Skin epidermis (tissue), 12 donors: ENCODE measurements around the gene LYZL6.
"Not testable (repeated sequence)": the region's sequence is repeated elsewhere in the genome, so short reads cannot be mapped to it uniquely, and the experiment has no call there.

ENCODE experiments used
- H3K27ac ChIP-seq, 21 experiments: fragments of 200-600 bp; sonication (generic) in 11 of 21; one replicate each; pipeline ENCODE4 v1.5.0; 2020; ENCODE audit warnings: mild to moderate bottlenecking in 3 of 21, inconsistent platforms in 2 of 21, moderate library complexity in 2 of 21
- H3K4me3 ChIP-seq, 7 experiments: fragments of 200-600 bp; sonication (generic) in 2 of 7; one replicate each; pipeline ENCODE4 v1.5.0; 2020; ENCODE audit warnings: inconsistent platforms in 2 of 7, mild to moderate bottlenecking in 2 of 7, moderate library complexity in 1 of 7

Gene LYZL6

DNA sequence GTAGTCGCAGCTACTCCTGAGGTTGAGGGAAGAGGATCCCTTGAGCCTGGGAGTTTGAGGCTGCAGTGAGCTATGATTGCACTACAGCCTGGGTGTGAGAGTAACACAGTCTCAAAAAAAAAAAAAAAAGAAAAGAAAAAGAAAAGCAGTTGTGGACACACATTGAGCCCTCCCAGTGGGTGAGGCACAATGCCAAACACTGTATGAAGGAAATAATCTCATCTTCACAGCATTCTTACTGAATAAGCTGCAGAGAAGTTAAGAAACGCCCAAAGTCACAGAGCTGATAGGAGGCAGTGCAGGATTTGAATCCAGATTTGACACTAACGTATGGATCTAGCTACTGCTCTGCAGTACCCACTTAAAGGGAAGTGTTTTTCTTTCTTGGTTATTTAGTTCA is 5.9 kb upstream of the LYZL6 start:
- H3K4me3 ChIP-seq, result no peak overlapping the region

DNA sequence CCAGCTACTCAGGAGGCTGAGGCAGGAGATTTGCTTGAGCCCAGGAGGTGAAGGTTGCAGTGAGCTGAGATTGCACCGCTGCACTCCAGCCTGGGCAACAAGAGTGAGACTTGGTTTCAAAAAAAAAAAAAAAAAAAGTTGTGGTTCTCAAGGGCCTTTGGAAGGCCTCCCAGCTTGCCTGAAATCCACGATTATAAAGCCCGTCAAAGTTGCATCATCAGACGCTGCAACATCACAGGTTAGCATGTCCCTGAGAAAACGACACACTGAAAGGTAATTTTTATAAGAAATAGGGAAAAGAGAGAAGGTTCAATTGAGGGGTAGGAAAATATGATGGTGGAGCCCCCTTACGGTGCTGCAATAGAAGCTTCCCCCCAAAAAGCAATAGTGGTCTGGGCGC is 4.6 kb upstream of the LYZL6 start:
- Histone ChIP-seq H3K4me3 (no peak overlapping the region), H3K27ac (no peak overlapping the region)

More for the DNA sequence above, 5.9 kb upstream of the LYZL6 start:
- no peak overlapping the region for H3K27ac ChIP-seq

DNA sequence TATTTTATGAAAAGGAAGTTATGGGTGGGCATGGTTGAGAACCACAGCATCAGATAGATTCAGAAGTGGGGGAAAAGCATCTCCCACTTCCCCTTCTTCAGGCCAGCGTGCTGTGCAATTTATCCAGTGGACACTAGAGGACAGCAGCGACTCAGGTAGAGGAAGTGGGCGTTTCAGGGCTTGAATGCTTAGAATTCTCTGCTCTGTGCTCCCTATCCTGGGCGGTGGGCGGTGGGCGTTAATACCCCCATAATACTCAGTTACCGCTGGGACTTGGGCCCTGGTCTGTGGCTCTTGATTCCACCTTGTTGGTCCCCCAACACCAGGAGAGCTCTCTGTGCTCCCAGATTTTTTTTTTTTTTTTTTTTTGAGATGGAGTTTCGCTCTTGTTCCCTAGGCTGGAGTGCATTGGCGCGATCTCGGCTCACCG is 3.7 kb upstream of the LYZL6 start:
- no peak overlapping the region for H3K4me3 ChIP-seq

DNA sequence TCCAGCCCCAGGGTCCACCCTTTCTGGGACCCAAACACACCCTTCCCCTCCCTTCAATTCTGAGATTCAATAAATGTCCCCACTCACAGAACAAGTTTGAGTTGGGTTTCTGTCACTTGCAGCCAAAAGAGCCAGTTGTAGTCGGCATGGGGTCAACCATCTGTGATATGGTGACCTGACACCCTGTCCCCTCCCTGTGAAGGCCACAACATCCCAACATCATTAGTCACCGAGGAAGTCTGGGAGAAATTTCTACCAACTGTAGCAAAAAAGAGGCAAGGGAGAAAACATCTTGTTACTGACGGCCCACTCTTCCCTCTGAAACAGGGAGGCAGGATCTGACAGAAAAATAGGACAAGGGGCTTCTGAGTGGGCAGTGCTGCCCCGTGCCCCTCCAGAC is 638 bp upstream of the LYZL6 start:
- Histone ChIP-seq H3K27ac (no peak overlapping the region), H3K4me3 (no peak overlapping the region)

More for the DNA sequence above, 3.7 kb upstream of the LYZL6 start:
- no peak overlapping the region for H3K27ac ChIP-seq

DNA sequence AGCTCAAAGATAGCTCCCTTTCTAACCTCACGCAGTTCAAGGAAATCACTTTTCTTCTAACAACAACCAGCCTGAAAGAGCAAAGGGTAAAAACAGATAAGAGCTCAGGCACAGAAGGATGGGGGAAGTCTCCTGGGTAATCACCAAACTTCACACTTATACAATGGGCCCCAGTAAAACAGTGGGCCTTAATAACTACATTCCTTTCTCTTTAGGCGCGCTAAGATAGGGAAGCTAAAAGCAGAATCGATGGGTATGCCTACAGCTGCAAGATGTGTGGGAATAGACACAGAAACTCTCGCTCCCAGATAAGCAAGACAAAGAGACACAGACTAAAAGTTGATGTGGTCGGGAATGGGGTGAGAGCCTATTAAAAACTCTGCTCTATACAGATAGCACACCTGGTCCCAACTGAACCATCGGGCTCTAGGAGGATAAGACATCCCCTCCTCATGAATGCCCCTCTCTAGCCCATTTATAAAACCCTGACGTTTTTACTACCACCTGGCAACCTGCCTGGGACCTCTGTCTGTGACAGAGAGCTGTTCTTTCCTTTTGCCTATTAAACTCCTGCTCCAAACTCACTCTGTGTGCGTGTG is 826 bp downstream of the LYZL6 start:
- H3K4me3 ChIP-seq, result no peak overlapping the region
- H3K27ac ChIP-seq, result no peak overlapping the region

DNA sequence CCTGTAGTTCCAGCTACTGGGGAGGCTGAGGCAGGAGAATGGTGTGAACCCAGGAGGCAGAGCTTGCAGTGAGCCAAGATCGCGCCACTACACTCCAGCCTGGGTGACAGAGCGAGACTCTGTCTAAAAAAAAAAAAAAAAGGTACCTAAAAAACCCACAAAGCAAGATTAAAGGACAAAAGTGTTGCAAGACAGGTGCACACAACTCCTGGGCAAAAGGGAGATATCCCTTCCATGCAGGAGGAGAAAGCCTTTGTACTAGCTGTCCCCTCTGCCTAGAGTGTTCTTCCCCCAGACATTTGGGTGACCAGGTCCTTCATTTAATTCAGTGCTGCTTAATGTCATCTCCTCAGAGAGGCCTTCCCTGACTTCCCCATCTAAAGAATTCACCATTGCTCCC is 5.0 kb downstream of the LYZL6 start:
- not testable (repeated sequence) for H3K4me3 ChIP-seq

DNA sequence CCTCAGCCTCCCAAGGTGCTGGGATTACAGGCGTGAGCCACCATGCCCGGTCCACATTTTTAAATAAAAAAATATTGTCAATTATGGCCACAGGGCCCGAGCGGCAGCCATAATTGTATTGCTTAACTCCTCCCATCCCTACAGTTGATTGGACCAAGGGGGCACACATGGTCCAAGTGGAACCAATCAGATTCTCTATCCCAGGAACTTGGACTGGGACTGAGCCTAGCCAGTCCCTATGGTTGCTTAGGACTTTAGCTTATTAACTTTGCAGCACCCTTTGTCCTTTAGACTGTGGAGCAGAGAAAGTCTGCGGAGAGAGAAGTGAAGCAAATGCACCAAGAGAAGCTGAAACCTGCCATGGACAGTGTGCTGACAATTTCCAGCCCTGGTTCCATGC is 7.5 kb downstream of the LYZL6 start:
- Histone ChIP-seq H3K27ac (no peak overlapping the region), H3K4me3 (no peak overlapping the region)

More for the DNA sequence above, 5.0 kb downstream of the LYZL6 start:
- H3K27ac ChIP-seq, result not testable (repeated sequence)

DNA sequence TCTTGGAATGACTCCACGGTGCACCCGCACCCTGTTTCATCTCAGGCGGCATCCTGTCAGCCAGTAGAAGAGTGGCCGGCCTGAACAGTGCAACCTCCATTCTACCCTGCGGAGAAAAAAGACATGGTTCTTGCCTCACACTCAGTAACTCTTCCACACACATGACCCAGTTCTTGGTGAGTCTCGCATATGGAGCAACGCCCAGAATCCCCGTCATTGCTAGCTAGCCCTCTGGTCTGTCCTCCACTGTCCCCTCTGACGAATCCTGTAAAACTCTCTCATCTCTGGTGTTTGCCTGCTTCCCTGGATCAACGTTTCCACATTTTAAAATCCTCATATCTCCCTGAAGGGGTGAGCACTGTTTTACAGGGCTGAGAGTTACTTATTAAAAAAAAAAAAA is 8.8 kb downstream of the LYZL6 start:
- H3K4me3 ChIP-seq, result no peak overlapping the region

DNA sequence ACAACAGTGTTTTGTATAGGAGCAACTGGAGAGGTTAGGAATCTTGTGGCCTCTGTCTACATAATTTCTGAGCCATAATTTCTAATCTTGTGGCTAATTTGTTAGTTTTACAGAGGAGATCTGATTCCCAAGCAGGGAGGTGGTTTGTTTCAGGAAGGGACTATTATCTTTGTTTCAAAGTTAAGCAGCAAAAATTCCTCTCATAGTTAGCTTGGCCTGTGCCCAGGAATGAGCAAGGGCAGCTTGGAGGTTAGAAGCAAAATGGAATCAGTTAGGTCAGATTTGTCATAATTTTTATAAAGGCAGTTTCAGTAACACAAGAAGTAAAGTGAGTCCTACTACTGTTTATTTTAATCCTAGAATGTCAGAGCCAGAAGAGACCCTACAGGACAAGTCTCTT is 10.9 kb downstream of the LYZL6 start:
- no peak overlapping the region for H3K27ac ChIP-seq
- no peak overlapping the region for H3K4me3 ChIP-seq

More for the DNA sequence above, 8.8 kb downstream of the LYZL6 start:
- H3K27ac ChIP-seq, result no peak overlapping the region

DNA sequence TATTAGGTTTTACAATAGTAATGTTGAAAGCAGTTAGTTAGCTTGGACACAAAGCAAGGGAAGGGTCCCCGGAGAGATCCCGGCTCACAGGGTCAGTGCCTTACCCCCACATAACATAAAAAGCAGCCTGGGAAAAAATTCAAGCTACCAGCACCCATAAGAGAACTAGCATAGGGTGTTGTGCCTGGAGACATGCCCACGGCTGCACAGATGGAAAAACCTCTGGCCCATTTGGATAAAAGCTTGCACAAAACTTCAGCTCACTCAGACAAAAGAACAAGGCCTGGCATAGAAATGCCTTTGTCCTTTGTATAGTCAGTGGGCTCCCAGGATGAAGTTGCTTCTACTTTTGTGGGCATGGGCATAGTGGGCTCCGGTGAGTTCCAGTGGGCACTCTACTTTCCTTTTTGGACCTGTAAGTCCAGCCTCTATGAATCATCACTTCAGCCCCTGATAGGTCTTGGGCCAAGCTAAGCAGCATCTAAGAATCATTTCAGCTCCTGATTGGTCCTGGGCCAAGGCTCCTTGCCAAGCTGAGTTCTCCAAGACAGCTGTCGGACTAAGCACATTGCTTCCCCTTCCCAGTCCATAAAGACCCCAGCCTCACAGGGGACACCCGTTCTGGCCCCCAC is 11.6 kb downstream of the LYZL6 start:
- Histone ChIP-seq H3K27ac (no peak overlapping the region), H3K4me3 (no peak overlapping the region)

DNA sequence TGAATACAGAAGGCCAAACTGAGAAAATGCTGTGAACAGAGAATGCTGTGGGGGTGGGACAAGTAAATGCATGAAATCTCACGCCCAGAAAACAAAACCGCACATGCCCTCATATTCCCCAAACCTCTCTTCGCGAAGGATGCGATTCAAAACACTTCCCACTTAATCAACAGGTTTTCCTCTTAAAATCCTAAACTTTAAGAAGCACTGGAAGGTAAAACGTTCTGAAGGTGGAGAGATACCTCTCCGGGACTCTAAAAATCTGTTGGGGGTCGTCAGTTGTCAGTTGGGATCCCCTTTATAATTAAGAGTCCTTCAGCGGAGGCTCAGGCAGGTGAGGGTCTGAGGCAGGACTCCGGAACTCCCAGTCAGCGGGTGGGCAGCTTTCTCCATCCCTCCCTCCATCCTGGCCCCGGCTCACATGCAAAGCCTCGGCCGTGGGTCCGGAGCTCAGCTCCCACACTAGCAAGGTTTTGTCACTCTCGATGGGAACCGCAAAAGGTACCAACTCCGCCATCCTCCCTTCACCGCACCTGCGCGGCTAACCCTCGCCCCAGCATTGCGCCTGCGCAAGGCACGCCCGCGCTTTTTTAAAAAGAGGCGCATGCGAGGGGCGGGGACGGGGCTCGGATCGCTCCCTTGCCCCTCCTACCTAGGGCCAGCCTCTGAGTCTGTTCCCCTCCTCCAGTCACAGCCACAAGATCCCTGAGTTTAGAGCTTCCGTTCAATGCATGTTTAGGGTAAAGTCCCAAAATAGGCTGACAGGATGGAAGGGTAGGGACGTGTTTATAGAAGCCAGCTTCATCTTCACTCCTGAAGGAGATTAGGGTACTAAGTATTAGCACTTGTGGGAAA is 13.1 kb downstream of the LYZL6 start, which contains the start of gene RDM1:
Gene RDM1 (minus strand): TSS at position 563 of the 855 bp plus-strand sequence. CDS start 46 bp downstream, at position 517.
- H3K4me3 ChIP-seq, result peak within 1 kb of the TSS; percentile 20 to 55 (median 32)
- no peak within 1 kb of the TSS for H3K27ac ChIP-seq

DNA sequence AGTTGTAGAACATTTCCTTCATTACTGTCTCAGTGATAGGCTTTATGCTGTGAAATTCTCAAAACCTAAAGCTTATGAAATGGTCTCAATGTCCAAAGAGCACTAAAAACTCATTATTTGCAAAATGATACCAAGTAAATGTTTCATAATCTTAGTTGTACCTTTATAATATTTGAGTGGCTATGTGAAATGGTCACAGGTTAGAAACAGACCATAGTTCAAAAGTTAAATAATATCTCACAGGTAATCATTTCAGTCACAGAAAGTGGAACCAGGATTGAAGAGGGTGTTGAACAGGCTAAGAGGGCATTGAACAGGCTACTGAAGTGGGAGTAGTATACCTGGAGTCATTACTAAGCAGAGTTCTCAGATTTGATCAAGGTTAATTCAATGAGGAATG is 15.8 kb downstream of the LYZL6 start:
- Histone ChIP-seq H3K27ac (no peak overlapping the region), H3K4me3 (no peak overlapping the region)

DNA sequence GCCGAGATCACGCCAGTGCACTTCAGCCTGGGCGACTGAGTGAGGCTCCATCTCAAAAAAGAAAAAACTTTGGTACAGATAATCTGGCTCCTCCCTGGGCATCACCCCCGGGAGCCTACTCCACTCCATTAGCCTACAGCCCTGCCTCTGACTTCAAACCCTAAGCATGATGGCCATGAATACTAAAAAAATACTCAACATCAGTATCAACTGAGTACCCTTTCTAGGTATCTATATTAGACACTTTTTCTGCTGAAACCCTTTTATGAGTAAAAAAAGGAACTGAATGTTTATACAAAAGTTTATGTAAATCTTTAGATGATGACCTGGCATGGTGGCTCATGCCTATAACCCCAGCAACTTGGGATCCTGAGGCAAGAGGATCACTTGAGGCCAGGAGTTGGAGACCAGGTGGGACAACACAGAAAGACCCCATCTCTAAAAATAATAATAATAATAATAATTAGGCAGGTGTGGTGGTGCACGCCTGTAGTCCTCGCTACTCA is 19.9 kb downstream of the LYZL6 start:
- Histone ChIP-seq H3K27ac (no peak overlapping the region), H3K4me3 (no peak overlapping the region)

DNA sequence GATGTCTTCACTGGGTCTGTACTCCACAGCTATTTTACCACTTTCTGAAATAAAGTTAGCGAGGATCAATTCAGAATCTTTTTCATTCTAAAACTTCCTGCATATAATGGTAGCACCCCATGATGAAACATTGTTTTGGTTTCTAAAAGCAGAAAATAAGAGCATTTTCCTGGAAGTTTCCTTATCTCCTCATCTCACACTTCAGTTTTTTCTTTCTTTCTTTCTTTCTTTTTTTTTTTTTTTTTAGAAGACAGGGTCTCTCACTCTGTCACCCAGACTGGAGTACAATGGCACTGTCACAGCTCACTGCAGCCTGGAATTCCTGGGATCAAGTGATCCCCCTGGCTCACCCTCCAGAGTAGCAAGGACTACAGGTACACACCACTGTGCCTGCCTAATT is 23.3 kb downstream of the LYZL6 start:
- no peak overlapping the region for H3K4me3 ChIP-seq
- H3K27ac ChIP-seq, result no peak overlapping the region

DNA sequence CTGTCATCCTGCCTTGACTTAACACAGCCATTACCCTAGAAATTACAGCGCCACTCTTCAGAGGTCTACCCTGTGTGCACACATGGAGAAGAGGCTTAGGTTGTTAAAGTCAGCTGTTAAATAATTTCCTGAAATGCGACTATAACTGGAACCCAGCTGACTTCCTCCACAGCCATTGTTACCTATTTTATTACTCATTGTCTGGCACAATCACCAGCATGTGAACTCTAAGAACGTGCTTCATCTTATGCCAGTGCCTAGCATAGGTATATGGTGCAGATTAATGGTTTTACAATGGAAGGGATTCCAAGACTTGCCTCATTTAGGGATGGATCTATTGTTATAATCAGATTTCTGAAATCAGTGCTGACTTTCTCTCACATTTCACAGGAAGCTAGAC is 24.8 kb downstream of the LYZL6 start:
- Histone ChIP-seq H3K27ac (no peak overlapping the region), H3K4me3 (no peak overlapping the region)

DNA sequence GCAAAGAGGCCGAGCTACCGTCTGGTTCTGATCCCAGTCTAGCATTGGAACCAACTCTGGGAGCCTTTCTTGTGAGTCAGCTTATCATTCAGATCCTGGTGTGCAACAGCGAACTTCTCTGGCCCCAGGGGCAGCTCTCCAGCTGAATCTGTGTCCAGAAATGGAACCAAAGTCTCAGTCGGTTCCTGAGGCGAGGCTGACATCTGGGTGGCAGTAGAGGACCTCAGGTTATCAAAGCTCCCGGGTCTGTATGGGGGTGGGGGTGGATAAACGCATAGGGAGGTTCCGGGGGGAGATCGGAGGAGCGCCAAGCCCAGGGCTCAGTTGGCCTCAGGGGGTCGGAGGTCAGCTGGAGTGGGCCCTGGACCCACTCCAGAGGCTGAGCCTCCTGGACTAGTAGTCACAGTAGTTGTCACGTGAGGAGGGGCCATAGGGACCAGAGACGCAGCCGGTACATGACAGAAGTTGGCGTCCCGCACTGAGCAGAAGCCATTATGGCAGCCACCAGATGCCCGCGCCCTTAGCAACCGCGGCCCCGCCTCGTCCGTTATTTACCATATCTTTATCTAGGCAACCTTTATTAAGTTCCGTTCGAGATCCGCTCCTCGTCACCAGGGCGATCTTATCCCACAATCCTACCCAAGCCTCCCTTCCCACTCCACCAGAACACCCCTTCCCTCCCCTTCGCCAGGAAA is 25.8 kb downstream of the LYZL6 start:
- Histone ChIP-seq H3K4me3 (no peak overlapping the region), H3K27ac (no peak overlapping the region)

DNA sequence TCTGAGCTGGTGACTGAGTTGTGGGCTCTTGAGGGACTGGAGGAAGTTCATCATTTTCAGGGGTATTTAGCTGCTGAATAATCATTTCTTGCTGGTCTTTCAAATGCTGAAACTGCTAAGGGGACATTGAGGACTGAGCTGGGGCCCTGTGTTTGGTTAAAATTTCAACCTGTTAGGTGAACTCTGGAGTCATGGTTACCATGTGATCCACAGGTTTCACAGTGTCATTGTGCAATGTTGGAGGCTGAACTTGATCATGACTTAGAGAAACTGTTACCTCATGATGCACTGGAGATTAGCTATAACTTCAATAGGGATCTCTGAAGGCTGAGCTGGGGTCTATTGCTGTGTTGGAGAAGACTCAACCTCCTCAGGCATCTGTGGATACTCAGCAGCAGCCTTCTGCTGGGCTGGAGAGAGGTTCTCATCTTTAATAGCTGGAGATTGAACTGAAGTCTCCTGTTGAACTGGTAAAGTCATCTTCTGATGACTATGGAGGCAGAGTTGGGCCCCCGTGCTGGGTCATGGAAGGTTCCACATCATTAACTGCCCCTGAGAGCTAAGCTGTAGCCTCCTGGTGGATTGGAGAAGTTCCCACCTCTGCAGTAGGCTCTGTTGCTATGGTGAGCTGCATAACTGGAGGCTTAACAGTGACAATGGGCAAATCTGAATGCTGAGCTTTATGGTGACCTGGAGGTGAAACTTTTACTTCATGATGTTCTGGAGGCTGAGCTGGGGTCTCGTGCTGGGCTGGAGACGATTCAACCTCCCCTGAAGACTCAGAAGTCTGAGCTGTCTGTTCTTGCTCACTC is 28.2 kb downstream of the LYZL6 start:
- H3K27ac ChIP-seq, result no peak overlapping the region

DNA sequence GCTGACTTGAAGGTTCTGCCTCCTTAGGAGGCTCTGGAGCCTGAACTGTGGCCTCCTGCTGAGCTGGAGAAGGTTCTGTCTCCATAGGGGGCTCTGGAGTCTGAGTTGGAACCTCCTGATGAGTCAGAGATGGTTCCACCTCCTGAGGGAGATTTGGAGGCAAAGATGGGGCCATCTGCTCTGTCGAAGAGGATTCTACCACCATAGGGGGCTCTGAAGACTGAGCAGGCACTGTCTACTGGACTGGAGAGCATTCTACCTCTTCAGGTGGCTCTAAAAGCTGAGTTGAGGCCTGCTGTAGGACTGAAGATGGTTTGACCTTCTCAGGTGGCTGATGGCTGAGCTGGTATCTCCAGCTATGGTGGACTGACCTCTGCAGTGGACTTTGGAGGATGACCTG is 29.2 kb downstream of the LYZL6 start:
- H3K27ac ChIP-seq, result no peak overlapping the region
- no peak overlapping the region for H3K4me3 ChIP-seq

More for the DNA sequence above, 28.2 kb downstream of the LYZL6 start:
- H3K4me3 ChIP-seq, result no peak overlapping the region

DNA sequence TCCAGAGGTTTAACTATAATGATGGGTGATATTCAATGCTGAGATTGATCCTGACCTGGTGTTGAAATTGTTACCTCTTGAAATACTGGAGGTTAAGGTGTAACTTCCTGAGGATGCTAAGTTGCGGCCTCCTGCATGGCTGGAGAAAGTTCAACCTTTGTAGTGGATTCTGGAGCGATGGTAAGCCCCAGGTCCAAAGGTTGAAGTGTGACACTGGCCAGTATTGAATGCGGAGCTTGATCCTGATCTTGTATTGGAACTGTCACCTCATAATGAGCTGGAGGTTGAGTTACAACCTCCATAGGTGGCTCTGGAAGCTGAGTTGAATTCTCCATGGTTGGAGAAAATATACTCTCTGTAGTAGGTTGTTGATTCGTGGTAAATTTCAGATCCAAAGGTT is 29.9 kb downstream of the LYZL6 start:
- Histone ChIP-seq H3K4me3 (no peak overlapping the region), H3K27ac (no peak overlapping the region)
